HepG2 (cell line): ENCODE results near the gene MAPK4. TPM values are rescaled to one million over a fixed set of nuclear protein-coding genes. Genes with fewer than 3 reads are reported as not detected.

Experiments
- ATAC-seq: fragments of 200-7000 bp; cut with Tn5 transposase; 3 replicates; pipeline ENCODE4 v1.9.1; 2020; ENCODE audit warnings: mild to moderate bottlenecking, moderate library complexity
- BruUV-seq: library from RNA; stranded (reverse); fragments of 400-500 nt; replicated peaks from 2 replicates; lab custom pipeline; 2021; lab: Mats Ljungman, UMichigan
- CTCF ChIA-PET: fragments of 300-600 bp; formaldehyde crosslinking; extraction: SDS; loops from one replicate; lab custom pipeline; 2021; ENCODE audit warnings: low total read pairs, inconsistent platforms, low intra/inter-chr PET ratio; lab: Yijun Ruan, JAX
- POLR2A ChIA-PET: fragments of 350-600 bp; sonication (Branson Sonifier 250); formaldehyde crosslinking; loops from one replicate; lab custom pipeline; 2020; ENCODE audit warnings: antibody characterized with exemption, inconsistent platforms; lab: Yijun Ruan, JAX
- DNase-seq: peaks from one replicate; pipeline ENCODE4 v3.0.0-alpha.2; 2015; ENCODE audit warnings: low spot score
- FAIRE-seq: peaks from 3 replicates; lab custom pipeline; 2011; peaks lifted over from hg19 to GRCh38; lab: Jason Lieb, UNC
- H2AFZ ChIP-seq: one replicate; pipeline ENCODE4 v1.6.1; 2011; ENCODE audit warnings: low read length, inconsistent platforms
- H3K27ac ChIP-seq: fragments of 300-600 bp; 3 replicates; pipeline ENCODE4 v1.8.0; 2011; ENCODE audit warnings: mixed run types, mild to moderate bottlenecking, mixed read lengths, low read length, inconsistent platforms; ENCODE audit not compliant: insufficient read depth; ENCODE audit errors: extremely low read length
- H3K27me3 ChIP-seq, 2 experiments: fragments of 200-600 bp in 1 of 2; 2 replicates in 1 of 2; 3 replicates in 1 of 2; pipeline versions ENCODE4 v1.6.0 to v1.8.0; 2011; ENCODE audit warnings: low read length in 2 of 2, mild to moderate bottlenecking in 2 of 2, moderate library complexity in 2 of 2, inconsistent platforms in 1 of 2; ENCODE audit not compliant: insufficient read depth in 2 of 2, control insufficient read depth in 1 of 2
- H3K36me3 ChIP-seq, 2 experiments: fragments of 200-600 bp in 1 of 2; replicated peaks in 1 of 2; 2 replicates in 1 of 2; 3 replicates in 1 of 2; pipeline versions ENCODE4 v1.5.1 to v1.8.0; 2011; ENCODE audit warnings: low read length in 2 of 2, inconsistent platforms in 1 of 2; ENCODE audit not compliant: insufficient read depth in 2 of 2, control insufficient read depth in 1 of 2
- H3K4me1 ChIP-seq: 2 replicates; pipeline ENCODE4 v1.5.1; 2012; ENCODE audit warnings: low read length, inconsistent platforms; ENCODE audit not compliant: insufficient read depth
- H3K4me2 ChIP-seq: 2 replicates; pipeline ENCODE4 v1.6.0; 2011; ENCODE audit warnings: low read depth, low read length, inconsistent platforms
- H3K4me3 ChIP-seq, 3 experiments: fragments of 200-600 bp in 1 of 3; sonication (generic), shearing (Covaris generic) in 1 of 3; replicated peaks in 1 of 3; 2 replicates each; pipeline ENCODE4 v1.5.1; 2011 to 2016; ENCODE audit warnings: low read length in 3 of 3, inconsistent platforms in 2 of 3, low read depth in 2 of 3, mild to moderate bottlenecking in 2 of 3, control low read depth in 1 of 3, mixed read lengths in 1 of 3; ENCODE audit not compliant: insufficient read depth in 1 of 3
- H3K79me2 ChIP-seq: one replicate; pipeline ENCODE4 v1.6.1; 2011; ENCODE audit warnings: low read length, inconsistent platforms; ENCODE audit not compliant: insufficient read depth
- H3K9ac ChIP-seq: 2 replicates; pipeline ENCODE4 v1.6.0; 2011; ENCODE audit warnings: mild to moderate bottlenecking, low read depth, low read length, inconsistent platforms; ENCODE audit not compliant: insufficient read depth
- H3K9me3 ChIP-seq: 2 replicates; pipeline ENCODE4 v1.5.1; 2012; ENCODE audit warnings: mild to moderate bottlenecking, low read length
- H4K20me1 ChIP-seq: 2 replicates; pipeline ENCODE4 v1.6.0; 2011; ENCODE audit warnings: inconsistent platforms, mild to moderate bottlenecking, low read length, moderate library complexity; ENCODE audit not compliant: insufficient read depth
- ATM ChIP-seq: fragments of 450-650 bp; IDR thresholded peaks from 2 replicates; pipeline ENCODE4 v1.7.1; 2017; ENCODE audit warnings: mild to moderate bottlenecking, borderline replicate concordance
- BATF2 ChIP-seq: sonication (generic); formaldehyde crosslinking; IDR thresholded peaks from 2 replicates; pipeline ENCODE4 v1.8.0; 2022; ENCODE audit warnings: mild to moderate bottlenecking, missing genetic modification reagents, moderate library complexity
- CCAR2 ChIP-seq: fragments of 200-400 bp; formaldehyde crosslinking; optimal IDR thresholded peaks from 2 replicates; pipeline ENCODE3; 2018; ENCODE audit warnings: low read depth, mild to moderate bottlenecking, low read length, moderate library complexity
- CREM ChIP-seq, 2 experiments: sonication (generic) in 1 of 2; formaldehyde crosslinking in 1 of 2; IDR thresholded peaks; 2 replicates each; pipeline versions ENCODE4 v1.4.0 to v1.6.1; 2016 to 2020; ENCODE audit warnings: antibody characterized with exemption in 1 of 2, mild to moderate bottlenecking in 1 of 2, missing genetic modification reagents in 1 of 2
- HMG20A ChIP-seq: IDR thresholded peaks from 2 replicates; pipeline ENCODE4 v1.6.1; 2016; ENCODE audit warnings: borderline replicate concordance
- HOXA7 ChIP-seq: sonication (generic); formaldehyde crosslinking; IDR thresholded peaks from 2 replicates; pipeline ENCODE4 v1.8.1; 2022; ENCODE audit warnings: mild to moderate bottlenecking, missing genetic modification reagents, moderate library complexity
- MLX ChIP-seq: IDR thresholded peaks from 2 replicates; pipeline ENCODE4 v1.6.1; 2016
- POLR2A ChIP-seq, 2 experiments: IDR thresholded peaks; 2 replicates each; pipeline ENCODE4 v1.6.1; 2011; ENCODE audit warnings: low read depth in 2 of 2, low read length in 2 of 2, mild to moderate bottlenecking in 1 of 2, moderate library complexity in 1 of 2; ENCODE audit not compliant: insufficient read depth in 1 of 2
- RXRB ChIP-seq: IDR thresholded peaks from 2 replicates; pipeline ENCODE4 v1.6.1; 2016; ENCODE audit warnings: borderline replicate concordance, missing genetic modification reagents, missing compliant biosample characterization
- SRSF9 ChIP-seq: fragments of 200-400 bp; formaldehyde crosslinking; IDR thresholded peaks from 2 replicates; pipeline ENCODE4 v1.6.1; 2018; ENCODE audit warnings: borderline replicate concordance, mild to moderate bottlenecking, low read depth, low read length; ENCODE audit not compliant: insufficient read depth, poor library complexity, severe bottlenecking
- ZNF260 ChIP-seq: sonication (generic); formaldehyde crosslinking; IDR thresholded peaks from 2 replicates; pipeline ENCODE4 v1.4.0; 2020; ENCODE audit warnings: missing genetic modification reagents, low read depth, mild to moderate bottlenecking, borderline replicate concordance
- ZNF276 ChIP-seq: sonication (generic); formaldehyde crosslinking; IDR thresholded peaks from 2 replicates; pipeline ENCODE4 v1.4.0; 2020; ENCODE audit warnings: mild to moderate bottlenecking, low read depth, missing genetic modification reagents
- ZNF281 ChIP-seq: sonication (generic); formaldehyde crosslinking; IDR thresholded peaks from 2 replicates; pipeline ENCODE4 v1.4.0; 2020; ENCODE audit warnings: missing genetic modification reagents, borderline replicate concordance
- WGBS: methylation state at CpG from one replicate; pipeline ENCODE4 v1.1.6; 2017; ENCODE audit warnings: low lambda C conversion rate; 5-methylcytosine and 5-hydroxymethylcytosine counted together
- in situ Hi-C: cut with HindIII; loops from 2 replicates; pipeline ENCODE4 v1.10.0; 2017; ENCODE audit warnings: low pct_unique_long_range_greater_than_20kb; ENCODE audit not compliant: extremely low pct_ligation_motif_present
- intact Hi-C: fragments of 100-400 bp; cut with micrococcal nuclease; formaldehyde crosslinking; loops from one replicate; pipeline ENCODE4 v1.10.0; 2022; ENCODE audit not compliant: unreplicated experiment
- polyA plus RNA-seq, 8 experiments: library from polyadenylated mRNA; depleted of rRNA in 3 of 8; stranded (reverse) in 7 of 8; unstranded in 1 of 8; fragments of >200 nt; fragmentation: Illumina TruSeq in 4 of 8; extraction: Trizol in 4 of 8; gene quantifications; 2 replicates each; pipeline versions ENCODE4 v1.2.1 to v1.2.3, GENCODE V29; 2011 to 2016; ENCODE audit warnings: low read depth in 4 of 8, missing spikeins in 1 of 8, mixed read lengths in 1 of 8; ENCODE audit not compliant: insufficient read depth in 1 of 8
- total RNA-seq, 5 experiments: library from RNA; depleted of rRNA; stranded (reverse); fragments of >200 nt; fragmentation: Illumina TruSeq; extraction: Trizol; gene quantifications; 2 replicates each; pipeline ENCODE4 v1.2.3, GENCODE V29; 2016; ENCODE audit warnings: low read depth in 1 of 5

The MAPK4 gene
- total and polyA plus RNA-seq, 2 of the 13 experiments (the other 11 are each of a cell fraction or from before 2014, with no cell fraction given) = not detected

- Histone ChIP-seq H4K20me1 (no peaks in the 10 kb centered on the region), H3K4me2 (no peak overlapping the region), H3K36me3 (no peaks in the 10 kb centered on the region), H3K4me3 (no peak overlapping the region), H3K27ac (no peak overlapping the region), H3K27me3 (peaks cover 2 to 20% of the 10 kb centered on the region in 2 experiments; a peak in 2 of 5 replicates), H3K9me3 (no peaks in the 10 kb centered on the region), H3K4me1 (no peaks in the 10 kb centered on the region), H3K79me2 (no peaks in the 10 kb centered on the region), H3K9ac (no peak overlapping the region), H2AFZ (no peak overlapping the region)
- 39% methylated on average over 5 of the region's 5 CpGs for WGBS
- ChIA-PET POLR2A (no interaction called here), CTCF (no interaction called here)
- BruUV-seq = no TSS peak
- DNase-seq = no peak
- ATAC-seq = no peak
- no peak for FAIRE-seq
- TF ChIP-seq ZNF281 (CRISPR knock-in tag) = no peak
- TF ChIP-seq SRSF9 = no peak
- TF ChIP-seq MLX (CRISPR knock-in tag) = no peak
- TF ChIP-seq BATF2 = no peak
- TF ChIP-seq RXRB (CRISPR knock-in tag) = no peak
- TF ChIP-seq ZNF260 (CRISPR knock-in tag) = no peak
- TF ChIP-seq HMG20A = no peak
- TF ChIP-seq CREM (IDR thresholded peaks at IDR 0.05) = no peak
- TF ChIP-seq CREM (CRISPR knock-in tag; IDR thresholded peaks at IDR 0.05) = no peak
- no peak for TF ChIP-seq ZNF276 (CRISPR knock-in tag)
- no peak for TF ChIP-seq ATM
- TF ChIP-seq CCAR2 = no peak
- TF ChIP-seq POLR2A (IDR thresholded peaks at IDR 0.05; ENCODE audit: insufficient read depth in 1 of 2, low read depth in 2 of 2, low read length in 2 of 2) = no peak
- TF ChIP-seq HOXA7 (CRISPR knock-in tag) = no peak
- intact Hi-C loops (no loop called here), in situ Hi-C loops (no loop called here)
Measured at GRCh38 chr18:50745945-50746344, 186.1 kb downstream of the MAPK4 start.
